OCI-LY1 (cell line): ENCODE results near the gene TNS1.

Experiments
- H2AFZ ChIP-seq: fragments of 200-600 bp; sonication (generic), shearing (Covaris generic); 2 replicates; pipeline ENCODE4 v1.6.0; 2014; ENCODE audit warnings: antibody characterized with exemption, mild to moderate bottlenecking, low read length
- H3F3A ChIP-seq: fragments of 200-600 bp; sonication (generic), shearing (Covaris generic); 2 replicates; pipeline ENCODE4 v1.6.0; 2014; ENCODE audit warnings: mild to moderate bottlenecking, antibody characterized with exemption, low read length, moderate library complexity; ENCODE audit not compliant: insufficient read depth
- H3K27ac ChIP-seq: fragments of 200-600 bp; sonication (generic); 2 replicates; pipeline ENCODE4 v1.5.1; 2014; ENCODE audit warnings: low read length, mixed run types, mild to moderate bottlenecking, low read depth; ENCODE audit not compliant: poor library complexity, severe bottlenecking
- H3K27me3 ChIP-seq: fragments of 200-600 bp; sonication (generic); 2 replicates; pipeline ENCODE4 v1.6.0; 2014; ENCODE audit warnings: antibody characterized with exemption, mild to moderate bottlenecking, low read length, moderate library complexity; ENCODE audit not compliant: insufficient read depth
- H3K36me3 ChIP-seq: fragments of 200-600 bp; sonication (generic); 2 replicates; pipeline ENCODE4 v1.6.1; 2014; ENCODE audit warnings: mild to moderate bottlenecking, antibody characterized with exemption, low read length, moderate library complexity, mixed read lengths; ENCODE audit not compliant: insufficient read depth
- H3K4me1 ChIP-seq: fragments of 200-600 bp; sonication (generic); 2 replicates; pipeline ENCODE4 v1.5.1; 2014; ENCODE audit warnings: mild to moderate bottlenecking, low read length, moderate library complexity; ENCODE audit not compliant: insufficient read depth, severe bottlenecking
- H3K4me2 ChIP-seq: fragments of 200-600 bp; sonication (generic), shearing (Covaris generic); 2 replicates; pipeline ENCODE4 v1.6.1; 2014; ENCODE audit warnings: low read length
- H3K4me3 ChIP-seq: fragments of 200-600 bp; sonication (generic); 2 replicates; pipeline ENCODE4 v1.5.1; 2014; ENCODE audit warnings: low read length, low read depth, mild to moderate bottlenecking, mixed read lengths; ENCODE audit not compliant: poor library complexity, severe bottlenecking
- H3K79me2 ChIP-seq: fragments of 200-600 bp; shearing (Covaris generic); 2 replicates; pipeline ENCODE4 v1.6.1; 2016; ENCODE audit warnings: mixed run types, low read length, mixed read lengths; ENCODE audit not compliant: insufficient read depth
- H3K9ac ChIP-seq: fragments of 200-600 bp; sonication (generic), shearing (Covaris generic); 2 replicates; pipeline ENCODE4 v1.6.1; 2014; ENCODE audit warnings: mild to moderate bottlenecking, low read length, mixed read lengths
- H3K9me2 ChIP-seq: fragments of 200-600 bp; sonication (generic), shearing (Covaris generic); 2 replicates; pipeline ENCODE4 v1.6.1; 2014; ENCODE audit warnings: low read depth, mild to moderate bottlenecking, low read length, mixed read lengths
- H3K9me3 ChIP-seq: fragments of 200-600 bp; shearing (Covaris generic); 2 replicates; pipeline ENCODE4 v1.6.1; 2014; ENCODE audit warnings: low read length, mixed read lengths
- H4K20me1 ChIP-seq: fragments of 200-600 bp; sonication (generic), shearing (Covaris generic); 2 replicates; pipeline ENCODE4 v1.6.0; 2016; ENCODE audit warnings: mild to moderate bottlenecking, low read length; ENCODE audit not compliant: insufficient read depth
- EZH2 ChIP-seq: fragments of 200-600 bp; sonication (generic), shearing (Covaris generic); IDR thresholded peaks from 2 replicates; pipeline ENCODE4 v1.8.0; 2017; ENCODE audit warnings: borderline replicate concordance, mixed run types, mild to moderate bottlenecking, antibody characterized with exemption, low read length, moderate library complexity, mixed read lengths
- TF ChIP-seq, protein P1 (sequence below): fragments of 200-600 bp; sonication (generic), shearing (Covaris generic); IDR thresholded peaks from 2 replicates; pipeline ENCODE4 v1.5.1; 2017; ENCODE audit warnings: mild to moderate bottlenecking, antibody characterized with exemption, low read length, moderate library complexity, mixed read lengths

The TNS1 gene

GRCh38 chr2:217821536-217822147 lies 181.2 kb downstream of the TNS1 start:
- H2AFZ ChIP-seq = no peak overlapping the region
- no peaks in the 10 kb centered on the region for H3F3A ChIP-seq
- no peaks in the 10 kb centered on the region for H3K79me2 ChIP-seq
- H3K27me3 ChIP-seq = peaks cover 4% of the 10 kb centered on the region; the same call in 1 of the 2 replicates
- H3K9me2 ChIP-seq = no peaks in the 10 kb centered on the region
- no peak overlapping the region for H3K27ac ChIP-seq
- no peaks in the 10 kb centered on the region for H3K9me3 ChIP-seq
- H3K4me1 ChIP-seq = no peaks in the 10 kb centered on the region
- H3K4me2 ChIP-seq = no peak overlapping the region
- H4K20me1 ChIP-seq = no peaks in the 10 kb centered on the region
- no peaks in the 10 kb centered on the region for H3K36me3 ChIP-seq
- H3K4me3 ChIP-seq = no peak overlapping the region
- TF ChIP-seq EZH2 = no peak
- TF ChIP-seq, protein P1, sequence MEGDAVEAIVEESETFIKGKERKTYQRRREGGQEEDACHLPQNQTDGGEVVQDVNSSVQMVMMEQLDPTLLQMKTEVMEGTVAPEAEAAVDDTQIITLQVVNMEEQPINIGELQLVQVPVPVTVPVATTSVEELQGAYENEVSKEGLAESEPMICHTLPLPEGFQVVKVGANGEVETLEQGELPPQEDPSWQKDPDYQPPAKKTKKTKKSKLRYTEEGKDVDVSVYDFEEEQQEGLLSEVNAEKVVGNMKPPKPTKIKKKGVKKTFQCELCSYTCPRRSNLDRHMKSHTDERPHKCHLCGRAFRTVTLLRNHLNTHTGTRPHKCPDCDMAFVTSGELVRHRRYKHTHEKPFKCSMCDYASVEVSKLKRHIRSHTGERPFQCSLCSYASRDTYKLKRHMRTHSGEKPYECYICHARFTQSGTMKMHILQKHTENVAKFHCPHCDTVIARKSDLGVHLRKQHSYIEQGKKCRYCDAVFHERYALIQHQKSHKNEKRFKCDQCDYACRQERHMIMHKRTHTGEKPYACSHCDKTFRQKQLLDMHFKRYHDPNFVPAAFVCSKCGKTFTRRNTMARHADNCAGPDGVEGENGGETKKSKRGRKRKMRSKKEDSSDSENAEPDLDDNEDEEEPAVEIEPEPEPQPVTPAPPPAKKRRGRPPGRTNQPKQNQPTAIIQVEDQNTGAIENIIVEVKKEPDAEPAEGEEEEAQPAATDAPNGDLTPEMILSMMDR = no peak
- H3K9ac ChIP-seq = no peak overlapping the region

GRCh38 chr2:217820904-217821303 lies 181.9 kb downstream of the TNS1 start:
- Histone ChIP-seq H3K9me2 (no peaks in the 10 kb centered on the region), H3K4me2 (no peak overlapping the region), H3K79me2 (no peaks in the 10 kb centered on the region), H3K4me3 (no peak overlapping the region), H3K9ac (no peak overlapping the region), H3K9me3 (no peaks in the 10 kb centered on the region), H3F3A (no peaks in the 10 kb centered on the region), H3K36me3 (no peaks in the 10 kb centered on the region), H4K20me1 (no peaks in the 10 kb centered on the region), H3K4me1 (no peaks in the 10 kb centered on the region), H3K27me3 (no peaks in the 10 kb centered on the region), H2AFZ (no peak overlapping the region), H3K27ac (no peak overlapping the region)
- TF ChIP-seq, protein P1 = no peak
- no peak for TF ChIP-seq EZH2

GRCh38 chr2:217820091-217820819 lies 182.5 kb downstream of the TNS1 start:
- Histone ChIP-seq H3K4me2 (no peak overlapping the region), H3K4me3 (no peak overlapping the region), H2AFZ (no peak overlapping the region), H3K27me3 (no peaks in the 10 kb centered on the region), H3K4me1 (no peaks in the 10 kb centered on the region), H3F3A (no peaks in the 10 kb centered on the region), H3K36me3 (no peaks in the 10 kb centered on the region), H3K9me3 (no peaks in the 10 kb centered on the region), H3K79me2 (no peaks in the 10 kb centered on the region), H3K9ac (no peak overlapping the region), H4K20me1 (no peaks in the 10 kb centered on the region), H3K9me2 (no peaks in the 10 kb centered on the region), H3K27ac (no peak overlapping the region)
- no peak for TF ChIP-seq EZH2
- TF ChIP-seq, protein P1 = no peak
